GM21526 (cell line): Measurements from ENCODE around the gene HRK.
"Not testable (repeated sequence)": the region's sequence is repeated elsewhere in the genome, so short reads cannot be mapped to it uniquely, and the experiment has no call there.

Experiments
- ATAC-seq: cut with Tn5 transposase; IDR thresholded peaks from one replicate; pipeline ENCODE4 v1.9.1; 2021; ENCODE audit warnings: moderate library complexity; ENCODE audit not compliant: unreplicated experiment, low FRiP score

The HRK gene

GRCh38 chr12:116827432-116827831, 53.8 kb downstream of the HRK start:
- ATAC-seq: no peak

GRCh38 chr12:116821291-116821690, 60.0 kb downstream of the HRK start:
- no peak for ATAC-seq

- no peak for ATAC-seq
These were observed 61.1 kb downstream of the HRK start for GRCh38 chr12:116820064-116820656.

- ATAC-seq: peak; percentile 87
These were observed 62.1 kb downstream of the HRK start for GRCh38 chr12:116818948-116819832.

GRCh38 chr12:116818341-116818856, 62.8 kb downstream of the HRK start:
- peak; percentile 11 for ATAC-seq

GRCh38 chr12:116814766-116815165, 66.5 kb downstream of the HRK start:
- ATAC-seq: not testable (repeated sequence)

GRCh38 chr12:116813271-116814041, 67.8 kb downstream of the HRK start:
- no peak for ATAC-seq

- ATAC-seq: no peak
These were observed 69.0 kb downstream of the HRK start for GRCh38 chr12:116812238-116812637.

- ATAC-seq: no peak
These were observed 72.8 kb downstream of the HRK start for GRCh38 chr12:116808113-116809105.

GRCh38 chr12:116807546-116807945, 73.7 kb downstream of the HRK start:
- no peak for ATAC-seq

- ATAC-seq: no peak
These were observed 74.3 kb downstream of the HRK start for GRCh38 chr12:116806845-116807440.
